ENCODE measurements around the gene HM13. TPM values are rescaled to one million over a fixed set of nuclear protein-coding genes. Genes with fewer than 3 reads are reported as not detected.

HM13 gene
- total and polyA plus RNA-seq, 2 of the 13 experiments (the other 11 are each of a cell fraction or from before 2014, with no cell fraction given), result 118 to 243 TPM

DNA sequence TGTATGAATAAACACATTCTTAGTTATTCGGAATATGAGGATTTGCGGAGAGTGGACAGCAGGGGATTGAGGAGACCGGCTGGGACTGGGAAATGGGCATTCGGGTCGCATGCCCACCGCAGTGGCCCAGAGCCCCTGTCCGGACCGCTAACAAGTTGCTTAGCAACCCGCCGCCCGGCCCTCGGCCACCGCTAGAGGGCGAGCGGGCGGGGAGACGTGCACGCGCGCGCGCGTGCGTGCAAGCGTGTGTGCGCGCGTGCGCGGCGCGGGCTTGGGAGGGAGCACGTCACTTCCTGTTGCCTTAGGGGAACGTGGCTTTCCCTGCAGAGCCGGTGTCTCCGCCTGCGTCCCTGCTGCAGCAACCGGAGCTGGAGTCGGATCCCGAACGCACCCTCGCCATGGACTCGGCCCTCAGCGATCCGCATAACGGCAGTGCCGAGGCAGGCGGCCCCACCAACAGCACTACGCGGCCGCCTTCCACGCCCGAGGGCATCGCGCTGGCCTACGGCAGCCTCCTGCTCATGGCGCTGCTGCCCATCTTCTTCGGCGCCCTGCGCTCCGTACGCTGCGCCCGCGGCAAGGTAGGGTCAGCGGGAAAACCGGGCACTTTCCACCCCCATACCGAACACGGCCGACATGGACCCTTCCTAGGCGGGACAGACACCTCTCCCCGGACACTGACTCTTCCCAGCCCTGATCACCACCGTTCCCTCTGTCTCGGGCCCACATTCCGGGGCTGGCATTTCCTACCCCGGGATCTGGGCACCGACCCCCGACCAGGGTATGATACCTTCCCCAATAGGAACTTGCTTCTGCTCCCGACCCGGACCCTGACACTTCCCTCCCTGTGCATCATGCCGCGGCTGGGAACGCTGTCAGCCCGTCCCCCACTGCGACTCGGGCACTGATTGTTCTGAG, at the start of gene HM13 (continued):
- TF ChIP-seq EZH2 (conservative IDR thresholded peaks at IDR 0.05; ENCODE audit: low read depth, low read length), result no peak
- peak; percentile 99 for TF ChIP-seq MAX (IDR thresholded peaks at IDR 0.05)
- TF ChIP-seq SOX6 (IDR thresholded peaks at IDR 0.05), result no peak
- TF ChIP-seq SOX6 (CRISPR knock-in tag; IDR thresholded peaks at IDR 0.05), result peak; percentile 61; the same call in 1 of the 2 replicates
- TF ChIP-seq KLF12 (CRISPR knock-in tag; IDR thresholded peaks at IDR 0.05; ENCODE audit: borderline replicate concordance), result peak; percentile 100
- TF ChIP-seq CEBPG (CRISPR knock-in tag; IDR thresholded peaks at IDR 0.05), result peak; percentile 63
- TF ChIP-seq MYC (CRISPR knock-in tag; IDR thresholded peaks at IDR 0.05; ENCODE audit: borderline replicate concordance), result peak; percentile 97
- no peak; the same call in 1 of the 2 replicates for TF ChIP-seq WIZ (CRISPR knock-in tag; IDR thresholded peaks at IDR 0.05)
- TF ChIP-seq, protein P1, sequence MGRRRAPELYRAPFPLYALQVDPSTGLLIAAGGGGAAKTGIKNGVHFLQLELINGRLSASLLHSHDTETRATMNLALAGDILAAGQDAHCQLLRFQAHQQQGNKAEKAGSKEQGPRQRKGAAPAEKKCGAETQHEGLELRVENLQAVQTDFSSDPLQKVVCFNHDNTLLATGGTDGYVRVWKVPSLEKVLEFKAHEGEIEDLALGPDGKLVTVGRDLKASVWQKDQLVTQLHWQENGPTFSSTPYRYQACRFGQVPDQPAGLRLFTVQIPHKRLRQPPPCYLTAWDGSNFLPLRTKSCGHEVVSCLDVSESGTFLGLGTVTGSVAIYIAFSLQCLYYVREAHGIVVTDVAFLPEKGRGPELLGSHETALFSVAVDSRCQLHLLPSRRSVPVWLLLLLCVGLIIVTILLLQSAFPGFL (CRISPR knock-in tag; IDR thresholded peaks at IDR 0.05), result 0 out of 2 replicates have a peak, but pooled peaks have one; percentile 34
- peak; percentile 83; the same call in 1 of the 2 replicates for TF ChIP-seq ZNF768 (CRISPR knock-in tag; IDR thresholded peaks at IDR 0.05)
- no peak for TF ChIP-seq ZMAT5 (CRISPR knock-in tag; IDR thresholded peaks at IDR 0.05; ENCODE audit: borderline replicate concordance, low read depth)
- TF ChIP-seq MAFG (CRISPR knock-in tag; IDR thresholded peaks at IDR 0.05), result no peak
- TF ChIP-seq TFAP4 (IDR thresholded peaks at IDR 0.05; ENCODE audit: borderline replicate concordance, low read depth), result no peak
- TF ChIP-seq ZNF367 (CRISPR knock-in tag; IDR thresholded peaks at IDR 0.05; ENCODE audit: borderline replicate concordance), result peak; percentile 86; the same call in 1 of the 2 replicates
- TF ChIP-seq ZBTB3 (CRISPR knock-in tag; IDR thresholded peaks at IDR 0.05; ENCODE audit: borderline replicate concordance, low read depth), result peak; percentile 73; the same call in 1 of the 2 replicates
- TF ChIP-seq SRSF1 (optimal IDR thresholded peaks at IDR 0.05; ENCODE audit: low read depth, low read length), result peak; percentile 49
- TF ChIP-seq ZBTB14 (CRISPR knock-in tag; IDR thresholded peaks at IDR 0.05), result peak; percentile 100
- TF ChIP-seq ZFAT (CRISPR knock-in tag; conservative IDR thresholded peaks at IDR 0.05), result peak; percentile 69; the same call in 1 of the 2 replicates
- TF ChIP-seq SALL2 (CRISPR knock-in tag; IDR thresholded peaks at IDR 0.05), result peak; percentile 71
- peak; percentile 26 for TF ChIP-seq ZMYM3 (CRISPR knock-in tag; IDR thresholded peaks at IDR 0.05)
- peak; percentile 81 for TF ChIP-seq ISL2 (CRISPR knock-in tag; IDR thresholded peaks at IDR 0.05)
- TF ChIP-seq TMF1 (CRISPR knock-in tag; IDR thresholded peaks at IDR 0.05; ENCODE audit: low read depth), result peak; percentile 70; the same call in 1 of the 2 replicates
- TF ChIP-seq HNF4A (CRISPR knock-in tag; IDR thresholded peaks at IDR 0.05), result peak; percentile 42; the same call in 1 of the 2 replicates
- TF ChIP-seq ZNF282 (IDR thresholded peaks at IDR 0.05; ENCODE audit: partially characterized antibody), result no peak

Measured in HepG2 (cell line).